Hepatocyte (in vitro differentiated cells): ENCODE results near the gene GNG11.

ENCODE experiments used
- CTCF ChIP-seq: fragments of 200-600 bp; sonication (generic); IDR thresholded peaks from 2 replicates; pipeline ENCODE4 v1.5.1; 2016; ENCODE audit warnings: antibody characterized with exemption, mild to moderate bottlenecking; ENCODE audit not compliant: poor library complexity
- EZH2 ChIP-seq: fragments of 200-600 bp; sonication (generic); IDR thresholded peaks from 2 replicates; pipeline ENCODE4 v1.6.1; 2016; ENCODE audit warnings: antibody characterized with exemption, mild to moderate bottlenecking, borderline replicate concordance

- TF ChIP-seq EZH2 (no peak), CTCF (no peak)
These were observed 42.7 kb downstream of the GNG11 start for GRCh38 chr7:93964262-93964661.
